ENCODE measurements around the gene COMMD6.

Gene COMMD6

GRCh38 chr13:75482070-75482819, 55.4 kb downstream of the COMMD6 start, which contains the start of gene TBC1D4:
TSS of gene TBC1D4 (minus strand) at chr13:75482169. CDS start at chr13:75481767, 402 bp downstream.
- peak; percentile 79 for DNase-seq
- peak; percentile 75 for ATAC-seq

- DNase-seq (peak; percentile 48), ATAC-seq (peak; percentile 16)
Measured at GRCh38 chr13:75481176-75482069, 56.2 kb downstream of the COMMD6 start.

GRCh38 chr13:75480671-75481175, 56.9 kb downstream of the COMMD6 start:
- ATAC-seq, result no peak
- peak; percentile 38 for DNase-seq

GRCh38 chr13:75479102-75479740, 58.4 kb downstream of the COMMD6 start:
- DNase-seq (no peak), ATAC-seq (no peak)

DNA sequence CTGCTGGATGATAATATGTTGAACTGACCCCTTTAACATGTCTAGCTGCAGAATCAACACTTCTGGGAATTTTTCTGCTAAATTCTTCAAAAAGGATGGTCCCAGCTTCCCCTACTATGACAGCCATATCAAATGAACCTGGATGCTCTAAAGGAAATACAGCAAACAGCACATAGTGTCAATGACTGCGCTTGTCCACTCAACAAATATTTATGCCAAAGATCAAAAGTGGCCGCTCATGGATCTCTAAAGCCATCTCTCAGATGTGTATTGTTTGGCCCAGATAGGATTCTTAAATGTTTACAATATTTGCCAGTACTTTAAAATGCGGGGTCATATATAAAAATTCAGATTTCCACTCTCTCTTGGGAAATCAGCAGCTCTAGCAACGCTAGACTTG, 59.0 kb downstream of the COMMD6 start:
- no peak for ATAC-seq
- DNase-seq, result no peak
